Neutrophil (primary cell): ENCODE measurements around the gene CST5.
"Not testable (repeated sequence)": the region's sequence is repeated elsewhere in the genome, so short reads cannot be mapped to it uniquely, and the experiment has no call there.

Experiments used
- H3K27ac ChIP-seq: fragments of 200-600 bp; sonication (generic); 2 replicates; pipeline ENCODE4 v1.5.1; 2016; ENCODE audit warnings: mild to moderate bottlenecking, moderate library complexity
- H3K27me3 ChIP-seq: fragments of 200-600 bp; sonication (generic); 2 replicates; pipeline ENCODE4 v1.6.0; 2016; ENCODE audit warnings: mild to moderate bottlenecking
- H3K36me3 ChIP-seq: fragments of 200-600 bp; sonication (generic); 2 replicates; pipeline ENCODE4 v1.5.1; 2017
- H3K4me1 ChIP-seq, 2 experiments: fragments of 200-600 bp in 1 of 2; sonication (generic) in 1 of 2; 1 replicate in 1 of 2; 2 replicates in 1 of 2; pipeline versions ENCODE4 v1.5.1 to v1.6.1; 2013 to 2016; ENCODE audit warnings: low read depth in 1 of 2, low read length in 1 of 2, mild to moderate bottlenecking in 1 of 2, moderate library complexity in 1 of 2; ENCODE audit not compliant: control insufficient read depth in 1 of 2, insufficient read depth in 1 of 2
- H3K4me3 ChIP-seq, 2 experiments: fragments of 200-600 bp in 1 of 2; sonication (generic) in 1 of 2; 1 replicate in 1 of 2; 2 replicates in 1 of 2; pipeline ENCODE4 v1.5.1; 2013 to 2016; ENCODE audit warnings: low read depth in 1 of 2, low read length in 1 of 2, mild to moderate bottlenecking in 1 of 2, moderate library complexity in 1 of 2
- H3K9me3 ChIP-seq: fragments of 200-600 bp; sonication (generic); 2 replicates; pipeline ENCODE4 v1.5.1; 2016
- CTCF ChIP-seq: fragments of 200-600 bp; sonication (generic); IDR thresholded peaks from 2 replicates; pipeline ENCODE4 v1.5.1; 2016; ENCODE audit warnings: antibody characterized with exemption

CST5 gene

GRCh38 chr20:23870461-23870860 lies 9.1 kb downstream of the CST5 start:
- H3K9me3 ChIP-seq, result no peaks in the 10 kb centered on the region
- H3K4me3 ChIP-seq, result no peak overlapping the region
- H3K36me3 ChIP-seq, result no peaks in the 10 kb centered on the region
- no peak for TF ChIP-seq CTCF
- H3K27ac ChIP-seq, result no peak overlapping the region
- peaks cover 0 to 12% of the 10 kb centered on the region in 2 experiments for H3K4me1 ChIP-seq
- peaks cover 46% of the 10 kb centered on the region for H3K27me3 ChIP-seq

- TF ChIP-seq CTCF, result no peak
- Histone ChIP-seq H3K36me3 (no peaks in the 10 kb centered on the region), H3K4me3 (no peak overlapping the region), H3K9me3 (no peaks in the 10 kb centered on the region), H3K27ac (no peak overlapping the region), H3K27me3 (peaks cover 46% of the 10 kb centered on the region), H3K4me1 (peaks cover 0 to 7% of the 10 kb centered on the region in 2 experiments)
Measured at GRCh38 chr20:23869520-23869919, 10.0 kb downstream of the CST5 start.

GRCh38 chr20:23868321-23868720 lies 11.2 kb downstream of the CST5 start:
- H3K36me3 ChIP-seq, result no peaks in the 10 kb centered on the region
- no peak overlapping the region for H3K27ac ChIP-seq
- peaks cover 0 to 5% of the 10 kb centered on the region in 2 experiments for H3K4me1 ChIP-seq
- H3K4me3 ChIP-seq, result no peak overlapping the region
- H3K9me3 ChIP-seq, result no peaks in the 10 kb centered on the region
- TF ChIP-seq CTCF, result no peak
- H3K27me3 ChIP-seq, result peaks cover 46% of the 10 kb centered on the region

- TF ChIP-seq CTCF, result no peak
- Histone ChIP-seq H3K36me3 (no peaks in the 10 kb centered on the region), H3K9me3 (no peaks in the 10 kb centered on the region), H3K4me1 (no peaks in the 10 kb centered on the region), H3K27me3 (peaks cover 46% of the 10 kb centered on the region), H3K27ac (no peak overlapping the region), H3K4me3 (no peak overlapping the region)
Measured at GRCh38 chr20:23867152-23867776, 12.3 kb downstream of the CST5 start.

GRCh38 chr20:23860771-23861170 lies 18.8 kb downstream of the CST5 start:
- H3K36me3 ChIP-seq, H3K4me1 ChIP-seq, H3K4me3 ChIP-seq, H3K9me3 ChIP-seq, H3K27ac ChIP-seq, H3K27me3 ChIP-seq: not testable (repeated sequence)

GRCh38 chr20:23857962-23858595 lies 21.5 kb downstream of the CST5 start:
- Histone ChIP-seq H3K4me1 (no peaks in the 10 kb centered on the region), H3K27me3 (no peaks in the 10 kb centered on the region), H3K36me3 (no peaks in the 10 kb centered on the region), H3K9me3 (no peaks in the 10 kb centered on the region), H3K4me3 (no peak overlapping the region), H3K27ac (no peak overlapping the region)
- TF ChIP-seq CTCF, result no peak
